Heart right ventricle (tissue), 16 donors: ENCODE measurements around the gene ALDH1A3. TPM values are rescaled to one million over a fixed set of nuclear protein-coding genes. Genes with fewer than 3 reads are reported as not detected.

Experiments
- ATAC-seq, 8 donors: fragments of 200-7000 bp; cut with Tn5 transposase; one replicate each; pipeline ENCODE4 v1.9.1; 2020; ENCODE audit warnings: mild to moderate bottlenecking in 8 of 8, moderate library complexity in 8 of 8, moderate number of reproducible peaks in 1 of 8
- DNase-seq, 2 donors: peaks; one replicate each; pipeline ENCODE4 v3.0.0-alpha.2; 2020
- H3K27ac ChIP-seq, 10 donors: fragments of 200-600 bp; sonication (generic) in 2 of 10; one replicate each; pipeline versions ENCODE4 v1.5.0 to v1.8.0; 2020 to 2022; ENCODE audit warnings: mild to moderate bottlenecking in 3 of 10
- H3K27me3 ChIP-seq, 7 donors: fragments of 200-600 bp; one replicate each; pipeline ENCODE4 v1.8.0; 2021 to 2022; ENCODE audit warnings: mild to moderate bottlenecking in 2 of 7
- H3K36me3 ChIP-seq, 9 donors: fragments of 200-600 bp; sonication (generic) in 1 of 9; one replicate each; pipeline versions ENCODE4 v1.5.0 to v1.8.0; 2020 to 2022; ENCODE audit warnings: mild to moderate bottlenecking in 2 of 9
- H3K4me1 ChIP-seq, 9 donors: fragments of 200-600 bp; sonication (generic) in 1 of 9; one replicate each; pipeline versions ENCODE4 v1.5.0 to v1.8.0; 2020 to 2022; ENCODE audit warnings: mild to moderate bottlenecking in 4 of 9
- H3K4me3 ChIP-seq, 10 donors: fragments of 200-600 bp; sonication (generic) in 2 of 10; one replicate each; pipeline versions ENCODE4 v1.5.0 to v1.8.0; 2020 to 2022; ENCODE audit warnings: mild to moderate bottlenecking in 7 of 10, moderate library complexity in 2 of 10
- H3K9me3 ChIP-seq, 11 donors: fragments of 200-600 bp in 10 of 11; sonication (generic) in 2 of 11; one replicate each; pipeline versions ENCODE4 v1.5.0 to v1.8.0; 2013 to 2022; ENCODE audit warnings: mild to moderate bottlenecking in 2 of 11, control low read depth in 1 of 11, moderate library complexity in 1 of 11
- WGBS, 2 donors: extraction: QIAGEN DNeasy Blood & Tissue Kit; methylation state at CpG; one replicate each; pipeline ENCODE4 v1.1.7; 2013; ENCODE audit warnings: inconsistent platforms in 1 of 2; 5-methylcytosine and 5-hydroxymethylcytosine counted together
- intact Hi-C, 10 donors: fragments of 100-400 bp; cut with DNase I; formaldehyde crosslinking; loops; one replicate each; pipeline versions ENCODE4 v1.11.1 to v1.14.2; 2022
- polyA plus RNA-seq, 2 donors: library from polyadenylated mRNA; stranded (reverse); fragments of 200-250 nt; gene quantifications; one replicate each; pipeline ENCODE4 v1.2.3, GENCODE V29; 2013
- total RNA-seq, 10 donors: library from RNA; stranded (reverse); fragmentation: NEBNext Ultra II Directional in 3 of 10; extraction: Animal tissue kit (Norgen Biotek cat#: 25700) in 3 of 10; gene quantifications; one replicate each; pipeline versions ENCODE4 v1.2.1 to v1.2.4, GENCODE V29; 2021 to 2023
- TF ChIP-seq, protein P1 (sequence below), 9 donors: fragments of 200-600 bp; sonication (generic) in 2 of 9; IDR thresholded peaks; one replicate each; pipeline versions ENCODE4 v1.5.0 to v1.8.0; 2021 to 2022; ENCODE audit warnings: antibody characterized with exemption in 9 of 9, mild to moderate bottlenecking in 5 of 9, moderate library complexity in 1 of 9
- donor health status: Arrhythmogenic right ventricular cardiomyopathy.
- donor health status: ischemic (EF 13 %, LVEDD 7.1; RV severe dilation, severe dysfunction).
- donor health status: healthy with polysubstance abuse.
- donor health status: DM: no; HTN: yes; CAD: no.
- donor health status: DM: no; HTN: no; CAD: no.
- donor health status: ischemic (EF 25% LVEDD 6.9; RV normal size, moderate dysfunction).
- donor health status: ischemic (EF 25% LVEDD 5.7; RV mildly dilated, moderate dysfunction).
- donor health status: healthy.
- donor health status: DM: yes; HTN: yes; CAD: no.
- donor health status: Ischemic cardiomyopathy.
- donor health status: ischemic (EF 35%, LVEDD 5.7; RV mildly dilated, moderate dysfunction).
- donor health status: nonischemic (EF 11% LVEDD 7.7; RV severe dilation, severe dysfunction).
- donor health status: DM: yes; HTN: yes; CAD: no.
- donor health status: PGD.
- donor health status: ischemic (EF 29% LVEDD 5.4; RV normal size, mild dysfunction).
- donor health status: nonischemic (EF 23%, LVEDD 6.1; RV moderate dilation, normal function).

The ALDH1A3 gene
- total and polyA plus RNA-seq, 12 donors, result 0.96 to 24.9 (median 2.3) TPM

GRCh38 chr15:100905850-100906249 lies 26.2 kb downstream of the ALDH1A3 start:
- DNase-seq (no peak), ATAC-seq (no peak)
- H3K9me3 ChIP-seq, result peaks cover 0 to 5% (median 0%) of the 10 kb centered on the region in 11 donors
- H3K4me1 ChIP-seq, result peaks cover 0 to 37% (median 21%) of the 10 kb centered on the region in 9 donors
- peaks cover 0 to 6% (median 0%) of the 10 kb centered on the region in 7 donors for H3K27me3 ChIP-seq
- no peak overlapping the region for H3K4me3 ChIP-seq
- no peak overlapping the region for H3K27ac ChIP-seq
- 78 to 86% methylated on average over 8 of the region's 8 CpGs for WGBS, 2 donors
- intact Hi-C loops, result no loop called here
- peaks cover 0 to 20% (median 0%) of the 10 kb centered on the region in 9 donors for H3K36me3 ChIP-seq
- TF ChIP-seq, protein P1, sequence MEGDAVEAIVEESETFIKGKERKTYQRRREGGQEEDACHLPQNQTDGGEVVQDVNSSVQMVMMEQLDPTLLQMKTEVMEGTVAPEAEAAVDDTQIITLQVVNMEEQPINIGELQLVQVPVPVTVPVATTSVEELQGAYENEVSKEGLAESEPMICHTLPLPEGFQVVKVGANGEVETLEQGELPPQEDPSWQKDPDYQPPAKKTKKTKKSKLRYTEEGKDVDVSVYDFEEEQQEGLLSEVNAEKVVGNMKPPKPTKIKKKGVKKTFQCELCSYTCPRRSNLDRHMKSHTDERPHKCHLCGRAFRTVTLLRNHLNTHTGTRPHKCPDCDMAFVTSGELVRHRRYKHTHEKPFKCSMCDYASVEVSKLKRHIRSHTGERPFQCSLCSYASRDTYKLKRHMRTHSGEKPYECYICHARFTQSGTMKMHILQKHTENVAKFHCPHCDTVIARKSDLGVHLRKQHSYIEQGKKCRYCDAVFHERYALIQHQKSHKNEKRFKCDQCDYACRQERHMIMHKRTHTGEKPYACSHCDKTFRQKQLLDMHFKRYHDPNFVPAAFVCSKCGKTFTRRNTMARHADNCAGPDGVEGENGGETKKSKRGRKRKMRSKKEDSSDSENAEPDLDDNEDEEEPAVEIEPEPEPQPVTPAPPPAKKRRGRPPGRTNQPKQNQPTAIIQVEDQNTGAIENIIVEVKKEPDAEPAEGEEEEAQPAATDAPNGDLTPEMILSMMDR (IDR thresholded peaks at IDR 0.05), result no peak

GRCh38 chr15:100908466-100908865 lies 28.8 kb downstream of the ALDH1A3 start:
- ATAC-seq, result no peak
- TF ChIP-seq, protein P1 (IDR thresholded peaks at IDR 0.05), result no peak
- intact Hi-C loops, result no loop called here
- Histone ChIP-seq H3K4me3 (no peak overlapping the region), H3K27me3 (peaks cover 0 to 6% (median 0%) of the 10 kb centered on the region in 7 donors), H3K36me3 (peaks cover 0 to 26% (median 0%) of the 10 kb centered on the region in 9 donors), H3K9me3 (peaks cover 0 to 10% (median 0%) of the 10 kb centered on the region in 11 donors), H3K4me1 (peaks cover 0 to 12% (median 0%) of the 10 kb centered on the region in 9 donors), H3K27ac (no peak overlapping the region)
- WGBS, 2 donors, result 81 to 91% methylated on average over 6 of the region's 6 CpGs
- no peak for DNase-seq

DNA sequence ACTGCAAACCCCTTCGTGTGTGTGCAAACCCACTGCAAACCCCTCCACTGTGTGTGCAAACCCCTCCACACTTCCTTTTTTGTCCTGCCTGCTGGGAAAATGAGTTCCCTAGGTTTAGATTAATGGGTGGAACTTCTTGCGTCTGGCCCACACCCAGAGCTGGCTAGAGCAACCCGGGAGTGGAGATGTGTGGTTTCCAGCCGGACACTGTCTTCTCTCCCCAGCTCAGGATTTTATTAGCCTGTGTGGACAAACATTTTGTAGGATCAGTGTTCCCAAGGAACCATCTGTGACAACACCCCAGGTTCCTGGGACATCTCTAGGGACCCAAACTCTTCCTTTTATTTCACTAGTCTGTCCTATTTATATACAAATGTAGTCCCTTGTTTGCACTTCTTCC lies 29.9 kb downstream of the ALDH1A3 start:
- TF ChIP-seq, protein P1 (IDR thresholded peaks at IDR 0.05), result no peak
- Histone ChIP-seq H3K27ac (no peak overlapping the region), H3K27me3 (peaks cover 0 to 12% (median 0%) of the 10 kb centered on the region in 7 donors), H3K9me3 (peaks cover 0 to 10% (median 0%) of the 10 kb centered on the region in 11 donors), H3K4me1 (peaks cover 0 to 12% (median 0%) of the 10 kb centered on the region in 9 donors), H3K36me3 (peaks cover 0 to 26% (median 0%) of the 10 kb centered on the region in 9 donors), H3K4me3 (no peak overlapping the region)
- intact Hi-C loops, result no loop called here
- WGBS, 2 donors, result 68 to 80% methylated on average over 4 of the region's 4 CpGs
- DNase-seq (no peak), ATAC-seq (peak in 4 of 8 donors; percentile 28 to 50 (median 43))

- H3K27ac ChIP-seq, result peak overlapping the region in 1 of 10 donors; percentile 39
- H3K27me3 ChIP-seq, result peaks cover 0 to 13% (median 0%) of the 10 kb centered on the region in 7 donors
- H3K36me3 ChIP-seq, result peaks cover 0 to 26% (median 0%) of the 10 kb centered on the region in 9 donors
- peaks cover 0 to 12% (median 0%) of the 10 kb centered on the region in 9 donors for H3K4me1 ChIP-seq
- WGBS, 2 donors, result 80 to 82% methylated on average over 12 of the region's 12 CpGs
- intact Hi-C loops, result loop anchor here in 3 of 10 donors (10.0 kb wide), 2 partner anchors 345 to 355 kb away; partner anchors contain the start of gene CHSY1 (in 2 of the 3)
- TF ChIP-seq, protein P1 (IDR thresholded peaks at IDR 0.05), result peak in 2 of 9 donors; percentile 3 to 19
- no peak overlapping the region for H3K4me3 ChIP-seq
- peaks cover 0 to 10% (median 0%) of the 10 kb centered on the region in 11 donors for H3K9me3 ChIP-seq
- ATAC-seq, result peak in 4 of 8 donors; percentile 14 to 42 (median 26)
- no peak for DNase-seq
Observed at GRCh38 chr15:100909989-100910955, 30.6 kb downstream of the ALDH1A3 start.
